Measurements from ENCODE around the gene PRKCE.

DNA sequence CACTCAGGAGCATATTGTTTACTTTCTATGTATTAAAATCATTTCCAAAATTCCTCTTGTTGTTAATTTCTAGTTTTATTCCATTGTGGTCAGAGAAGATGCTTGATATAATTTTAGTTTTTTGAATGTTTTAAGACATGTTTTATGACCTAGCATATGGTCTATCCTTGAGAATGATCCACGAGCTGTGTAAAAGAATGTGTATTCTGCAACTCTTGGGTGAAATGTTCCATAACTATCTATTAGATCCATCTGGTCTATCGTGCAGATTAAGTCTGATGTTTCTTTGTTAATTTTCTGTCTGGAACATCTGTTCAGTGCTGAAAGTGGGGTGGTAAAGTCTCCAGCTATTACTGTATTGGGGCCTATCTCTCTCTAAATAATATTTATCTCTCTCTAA lies 562.4 kb downstream of the PRKCE start:
- no peak for TF ChIP-seq CTCF (IDR thresholded peaks at IDR 0.05)
- no peak for TF ChIP-seq EZH2 (IDR thresholded peaks at IDR 0.05; ENCODE audit: borderline replicate concordance, insufficient read depth, low read depth, low read length, poor library complexity, severe bottlenecking)
